ENCODE data around the gene B3GLCT.

DNA sequence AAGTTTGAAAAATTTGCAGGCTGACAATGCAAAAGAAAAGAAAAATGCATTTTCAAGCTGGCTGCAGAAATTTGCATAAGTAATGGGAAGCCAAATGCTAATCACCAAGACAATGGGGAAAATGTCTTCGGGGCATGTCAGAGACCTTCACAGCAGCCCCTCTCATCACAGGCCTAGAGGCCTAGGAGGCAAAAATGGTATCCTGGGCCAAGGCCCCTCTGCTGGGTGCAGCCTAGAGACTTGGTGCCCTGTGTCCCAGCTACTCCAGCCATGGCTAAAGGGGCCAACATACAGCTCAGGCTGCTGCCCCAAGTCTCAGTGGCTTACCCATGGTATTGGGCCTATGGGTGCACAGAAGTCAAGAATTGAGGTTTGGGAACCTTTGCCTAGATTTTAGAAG, 155.2 kb downstream of the B3GLCT start:
- TF ChIP-seq CTCF (IDR thresholded peaks at IDR 0.05), result no peak
- TF ChIP-seq EP300 (IDR thresholded peaks at IDR 0.05; ENCODE audit: low read depth), result no peak
- TF ChIP-seq POLR2A (IDR thresholded peaks at IDR 0.05), result no peak
